H1 (cell line): Measurements from ENCODE around the gene CDK9. TPM values are rescaled to one million over a fixed set of nuclear protein-coding genes. Genes with fewer than 3 reads are reported as not detected.

ENCODE experiments used
- ASH2L ChIP-seq: fragments of 200-600, 300-600 bp; sonication (generic); IDR thresholded peaks from one replicate; pipeline ENCODE4 v1.7.1; 2017; ENCODE audit warnings: low read length
- CEBPB ChIP-seq: IDR thresholded peaks from 2 replicates; pipeline ENCODE4 v1.6.1; 2012; ENCODE audit warnings: low read depth, low read length
- CREB1 ChIP-seq: IDR thresholded peaks from 2 replicates; pipeline ENCODE4 v1.6.1; 2012; ENCODE audit warnings: inconsistent platforms
- EZH2 ChIP-seq: fragments of 200-600 bp; sonication (generic); IDR thresholded peaks from 2 replicates; pipeline ENCODE4 v1.7.1; 2012; ENCODE audit warnings: low read depth, mild to moderate bottlenecking, moderate library complexity, low read length, inconsistent platforms; ENCODE audit not compliant: severe bottlenecking
- HDAC2 ChIP-seq, 2 experiments: fragments of 300-600 bp in 1 of 2; sonication (generic) in 1 of 2; IDR thresholded peaks; 2 replicates each; pipeline ENCODE4 v1.6.1; 2011 to 2012; ENCODE audit warnings: low read depth in 2 of 2, low read length in 2 of 2, mild to moderate bottlenecking in 2 of 2, moderate library complexity in 2 of 2, borderline replicate concordance in 1 of 2, inconsistent platforms in 1 of 2
- JUND ChIP-seq: IDR thresholded peaks from 2 replicates; pipeline ENCODE4 v1.6.1; 2011; ENCODE audit warnings: mild to moderate bottlenecking, improper control_type of control experiment, low read length
- KDM1A ChIP-seq: fragments of 200-600, 300-600 bp; sonication (generic); IDR thresholded peaks from 2 replicates; pipeline ENCODE4 v1.7.1; 2016; ENCODE audit warnings: mild to moderate bottlenecking, low read length, borderline replicate concordance
- NRF1 ChIP-seq: IDR thresholded peaks from 2 replicates; pipeline ENCODE4 v1.6.1; 2011; ENCODE audit warnings: mild to moderate bottlenecking, low read depth, low read length, improper control_type of control experiment
- PHF8 ChIP-seq: fragments of 200-600 bp; sonication (generic); conservative IDR thresholded peaks from 2 replicates; pipeline ENCODE4 v1.7.1; 2012; ENCODE audit warnings: low read depth, mild to moderate bottlenecking, inconsistent platforms, low read length, moderate library complexity
- POLR2AphosphoS5 ChIP-seq: IDR thresholded peaks from 2 replicates; pipeline ENCODE4 v1.6.1; 2011; ENCODE audit warnings: low read depth, low read length
- SAP30 ChIP-seq: fragments of 300-600 bp; sonication (generic); IDR thresholded peaks from 2 replicates; pipeline ENCODE4 v1.7.1; 2012; ENCODE audit warnings: low read length, moderate library complexity, mild to moderate bottlenecking, inconsistent platforms; ENCODE audit not compliant: insufficient read depth, insufficient replicate concordance
- SIX5 ChIP-seq: IDR thresholded peaks from 2 replicates; pipeline ENCODE4 v1.6.1; 2011; ENCODE audit warnings: mild to moderate bottlenecking, low read depth, low read length
- USF2 ChIP-seq: IDR thresholded peaks from 2 replicates; pipeline ENCODE4 v1.6.1; 2011; ENCODE audit warnings: low read length, improper control_type of control experiment
- YY1 ChIP-seq: IDR thresholded peaks from 2 replicates; pipeline ENCODE4 v1.6.1; 2011; ENCODE audit warnings: low read depth, mild to moderate bottlenecking, low read length
- polyA plus RNA-seq, 7 experiments: library from polyadenylated mRNA; depleted of rRNA in 3 of 7; stranded (reverse) in 5 of 7; unstranded in 2 of 7; fragments of >200 nt in 5 of 7; fragments of 200-250 nt in 2 of 7; gene quantifications; 1 replicate in 5 of 7; 2 replicates in 1 of 7; 4 replicates in 1 of 7; pipeline versions ENCODE4 v1.2.1 to v1.2.3, GENCODE V29; 2011 to 2013; ENCODE audit warnings: missing spikeins in 2 of 7, mixed read lengths in 2 of 7
- total RNA-seq: library from RNA; stranded (reverse); fragmentation: NEBNext Ultra II Directional; extraction: Animal tissue kit (Norgen Biotek cat#: 25700); gene quantifications from 2 replicates; pipeline ENCODE4 v1.2.1, GENCODE V29; 2021

The CDK9 gene
- total and polyA plus RNA-seq, 2 of the 8 experiments (the other 6 are each of a cell fraction or from before 2014, with no cell fraction given) = 69.1 to 87.5 TPM

GRCh38 chr9:127763918-127764384 is 21.9 kb upstream of the CDK9 start (continued):
- TF ChIP-seq KDM1A (no peak), CREB1 (0 out of 2 replicates have a peak, but pooled peaks have one; percentile 18), CEBPB (no peak), SAP30 (no peak), JUND (no peak), USF2 (no peak), ASH2L (peak; percentile 28), SIX5 (no peak), POLR2AphosphoS5 (no peak), NRF1 (no peak), HDAC2 (IDR thresholded peaks at IDR 0.05; ENCODE audit: borderline replicate concordance in 1 of 2, low read depth in 2 of 2, low read length in 2 of 2) (no peak), PHF8 (no peak), EZH2 (no peak), YY1 (no peak)
